GM21390 (cell line): ENCODE results near the gene EFNA5.
"Not testable (repeated sequence)": the region's sequence is repeated elsewhere in the genome, so short reads cannot be mapped to it uniquely, and the experiment has no call there.

Source experiments
- ATAC-seq: cut with Tn5 transposase; IDR thresholded peaks from one replicate; pipeline ENCODE4 v1.9.1; 2021; ENCODE audit not compliant: unreplicated experiment

The EFNA5 gene

GRCh38 chr5:107376546-107377276 lies 294.0 kb downstream of the EFNA5 start:
- no peak for ATAC-seq

GRCh38 chr5:107373549-107374263 lies 297.0 kb downstream of the EFNA5 start:
- peak; percentile 84 for ATAC-seq

- no peak for ATAC-seq
Measured at GRCh38 chr5:107372723-107373450, 297.9 kb downstream of the EFNA5 start.

DNA sequence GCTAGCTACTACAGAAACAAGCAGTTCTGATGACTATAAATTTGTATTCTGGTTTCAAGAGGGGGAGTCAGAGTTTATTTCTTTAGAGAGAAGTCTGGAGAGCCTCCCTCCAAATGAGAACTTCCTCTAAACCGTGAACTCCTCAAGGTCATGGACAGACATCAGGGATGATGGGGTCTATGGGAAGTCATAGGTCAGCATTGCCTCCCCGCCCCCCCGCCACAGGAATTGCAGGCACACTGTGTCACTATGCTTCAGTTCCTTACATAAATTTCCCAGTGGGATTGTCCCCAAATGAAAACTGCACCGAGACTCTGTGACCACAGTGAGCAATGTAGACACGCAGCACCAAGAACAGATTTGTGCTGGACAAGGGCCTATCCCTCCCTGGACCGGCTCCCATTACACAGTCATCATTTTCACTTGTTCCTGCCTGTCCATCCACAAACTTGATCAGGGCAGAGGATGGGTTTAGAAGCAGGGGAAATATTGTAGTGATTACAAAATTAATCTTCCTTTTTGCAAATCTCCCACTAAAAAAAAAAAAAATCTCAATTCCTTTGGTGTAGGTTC lies 300.3 kb downstream of the EFNA5 start:
- ATAC-seq: no peak

DNA sequence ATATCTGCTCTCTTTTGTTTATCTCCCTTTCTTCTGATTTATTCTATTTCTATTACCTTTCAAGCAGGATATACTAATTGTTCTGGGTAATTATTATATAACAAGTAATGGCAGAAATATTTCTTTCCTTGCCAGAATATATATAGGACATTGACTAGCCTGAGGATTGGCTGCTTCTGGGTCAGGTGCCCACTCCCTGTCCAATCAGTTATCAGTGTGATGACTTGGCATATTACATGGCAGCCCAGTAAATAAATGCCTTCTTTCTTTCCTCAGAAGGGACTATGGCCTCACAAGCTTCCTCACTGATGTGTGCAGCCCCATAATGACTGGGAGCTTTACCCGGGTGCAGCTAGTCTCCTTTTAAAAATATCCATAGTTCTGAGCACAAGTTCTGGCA lies 301.1 kb downstream of the EFNA5 start:
- ATAC-seq: no peak

- no peak for ATAC-seq
Measured at GRCh38 chr5:107368615-107369014, 302.1 kb downstream of the EFNA5 start.

DNA sequence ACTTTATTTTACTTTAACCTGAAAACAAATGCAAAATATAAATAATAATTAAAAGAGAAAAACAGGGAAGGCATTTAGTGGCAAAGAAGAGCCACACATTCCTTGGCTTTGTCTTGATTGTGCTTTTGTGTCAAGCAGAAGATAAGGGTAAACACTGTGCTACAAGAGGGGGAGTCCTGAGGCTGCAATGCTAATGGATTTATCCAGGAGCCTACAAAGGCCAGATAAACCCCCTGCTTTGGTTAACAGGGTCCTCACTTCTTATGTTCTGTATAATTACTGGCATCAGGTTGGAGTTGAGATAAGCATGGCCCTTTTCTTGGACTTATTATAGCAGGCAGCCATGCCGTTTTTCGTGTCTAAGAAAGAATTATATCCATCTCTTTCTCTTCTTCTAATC lies 302.8 kb downstream of the EFNA5 start:
- no peak for ATAC-seq

DNA sequence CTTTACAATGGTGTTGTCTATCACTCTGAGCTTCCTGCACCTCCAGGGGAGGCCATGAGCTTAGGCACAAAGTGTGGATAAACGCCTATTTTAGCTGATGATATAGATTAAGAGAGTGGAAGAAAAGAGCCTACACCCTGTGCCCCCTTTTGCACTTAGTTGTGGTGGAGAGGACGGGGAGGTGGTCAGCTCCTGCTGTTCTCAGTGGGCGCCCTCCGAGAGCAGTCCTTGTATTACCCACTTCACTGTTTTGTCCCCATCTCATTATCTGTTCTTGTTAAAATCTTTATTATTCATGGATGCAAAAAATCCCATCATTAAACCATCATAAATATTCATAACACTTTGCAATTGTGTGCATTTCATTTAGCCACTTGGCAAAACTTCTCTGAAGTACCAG lies 303.3 kb downstream of the EFNA5 start:
- ATAC-seq: no peak

DNA sequence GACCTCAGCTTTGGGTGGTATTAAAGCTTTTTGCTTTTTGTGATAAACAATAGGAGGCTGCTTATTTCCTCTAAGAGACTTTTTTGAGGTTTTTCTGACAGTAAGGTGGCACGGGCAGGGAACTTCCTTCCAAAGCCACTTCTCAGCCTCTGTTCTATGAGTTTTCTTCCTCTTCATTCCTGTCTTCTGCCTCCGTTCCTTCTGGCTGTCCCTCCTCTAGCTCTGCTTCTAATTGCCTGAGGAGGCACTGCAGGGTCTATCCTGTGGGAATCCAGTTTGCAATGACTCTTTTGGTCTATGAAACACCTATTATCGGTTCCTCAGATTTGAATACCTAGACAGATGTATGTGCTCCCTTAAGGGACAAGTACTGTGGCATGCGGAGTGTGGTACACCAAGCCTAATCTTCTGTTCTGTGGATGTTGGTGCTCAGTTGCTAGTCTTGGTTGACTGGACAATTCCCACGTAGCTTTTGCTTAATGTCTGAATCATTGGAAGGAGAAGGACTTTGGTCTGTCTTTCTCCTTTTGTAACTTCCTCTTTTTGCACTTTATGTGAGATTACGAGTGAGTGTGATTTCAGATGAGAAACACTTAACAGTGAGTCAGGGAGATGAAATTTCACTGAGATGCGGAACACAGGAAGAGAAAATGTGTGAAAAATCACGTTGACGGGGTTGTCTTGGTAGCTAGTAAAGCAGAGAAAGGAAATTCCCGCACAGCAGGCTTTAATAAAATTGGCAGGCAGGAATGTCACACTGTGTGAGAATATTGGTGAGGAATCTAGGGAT lies 305.2 kb downstream of the EFNA5 start:
- peak; percentile 65 for ATAC-seq

DNA sequence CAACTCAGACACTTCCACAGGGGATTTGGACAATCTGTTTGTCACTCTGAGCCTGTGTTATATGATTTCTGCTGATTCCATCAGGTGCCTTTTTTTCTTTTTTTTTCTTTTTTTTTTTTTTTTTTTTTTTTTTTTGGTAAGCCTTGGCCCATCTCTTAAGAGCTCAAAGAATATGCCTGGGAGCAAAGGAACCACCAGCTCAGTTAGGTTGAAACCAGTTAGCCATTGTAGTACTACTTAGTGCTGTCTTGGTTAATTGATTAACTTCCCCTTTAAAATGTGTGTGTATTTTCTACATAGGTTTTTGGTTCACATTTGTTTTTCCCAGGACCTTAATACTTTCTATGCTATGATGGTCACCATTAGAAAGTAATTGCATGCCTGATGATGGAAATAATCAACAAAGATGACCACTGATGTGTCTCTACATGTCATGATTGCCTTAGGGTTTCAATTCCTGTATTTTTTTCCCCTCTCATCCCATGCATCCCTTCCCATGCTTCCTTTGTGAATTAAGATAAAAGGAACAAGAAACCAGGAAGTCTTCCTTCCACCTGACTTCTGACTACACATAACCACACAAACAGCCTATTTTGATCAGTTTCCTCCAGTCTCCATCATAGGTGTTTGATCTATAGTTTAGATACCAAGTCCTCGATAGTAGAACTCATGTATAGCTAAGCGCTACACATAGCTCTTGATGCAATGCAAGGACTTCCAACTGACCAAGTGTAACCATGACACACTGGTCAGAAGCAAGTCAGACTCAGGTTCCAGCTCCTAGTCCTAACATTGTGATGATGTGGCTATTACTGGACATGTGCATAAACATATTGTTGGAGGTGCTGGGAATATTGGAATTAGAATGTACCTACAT lies 306.1 kb downstream of the EFNA5 start:
- ATAC-seq: no peak

GRCh38 chr5:107363768-107364167 lies 307.0 kb downstream of the EFNA5 start:
- no peak for ATAC-seq

DNA sequence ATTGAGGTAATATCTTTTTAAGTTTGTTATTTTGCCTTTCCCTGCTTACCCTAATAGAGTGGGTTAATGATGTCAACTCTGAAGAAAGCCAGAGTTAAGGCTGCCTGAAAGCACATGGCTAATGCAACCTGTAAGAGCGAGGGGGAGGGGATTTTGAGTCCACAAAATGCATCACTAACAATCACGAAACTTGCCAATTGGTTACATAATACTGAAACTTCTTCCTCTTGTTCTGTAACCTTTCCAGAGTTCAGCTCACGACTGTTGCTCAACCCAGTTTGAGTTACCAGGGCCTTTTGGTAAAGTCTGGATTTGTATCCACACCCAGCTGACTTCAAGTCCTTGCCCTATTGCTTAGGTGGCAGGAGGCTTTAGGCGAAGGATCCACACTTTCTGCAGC lies 308.8 kb downstream of the EFNA5 start:
- ATAC-seq: no peak

DNA sequence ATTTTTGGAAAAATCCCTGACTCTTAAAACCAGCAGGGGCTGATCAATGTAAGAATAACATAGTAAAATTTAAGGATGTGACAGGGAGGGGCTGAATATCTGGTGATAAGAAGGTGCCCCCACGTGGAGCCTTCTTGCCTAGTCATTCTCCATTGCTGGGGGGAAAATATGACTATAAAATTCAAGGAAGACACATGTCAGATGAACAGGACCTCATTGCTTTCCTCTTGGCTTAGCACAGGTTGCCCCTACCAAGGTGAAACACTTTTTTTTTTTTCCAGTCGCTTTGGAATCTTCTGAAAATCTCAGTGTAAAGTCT lies 310.9 kb downstream of the EFNA5 start:
- ATAC-seq: no peak

DNA sequence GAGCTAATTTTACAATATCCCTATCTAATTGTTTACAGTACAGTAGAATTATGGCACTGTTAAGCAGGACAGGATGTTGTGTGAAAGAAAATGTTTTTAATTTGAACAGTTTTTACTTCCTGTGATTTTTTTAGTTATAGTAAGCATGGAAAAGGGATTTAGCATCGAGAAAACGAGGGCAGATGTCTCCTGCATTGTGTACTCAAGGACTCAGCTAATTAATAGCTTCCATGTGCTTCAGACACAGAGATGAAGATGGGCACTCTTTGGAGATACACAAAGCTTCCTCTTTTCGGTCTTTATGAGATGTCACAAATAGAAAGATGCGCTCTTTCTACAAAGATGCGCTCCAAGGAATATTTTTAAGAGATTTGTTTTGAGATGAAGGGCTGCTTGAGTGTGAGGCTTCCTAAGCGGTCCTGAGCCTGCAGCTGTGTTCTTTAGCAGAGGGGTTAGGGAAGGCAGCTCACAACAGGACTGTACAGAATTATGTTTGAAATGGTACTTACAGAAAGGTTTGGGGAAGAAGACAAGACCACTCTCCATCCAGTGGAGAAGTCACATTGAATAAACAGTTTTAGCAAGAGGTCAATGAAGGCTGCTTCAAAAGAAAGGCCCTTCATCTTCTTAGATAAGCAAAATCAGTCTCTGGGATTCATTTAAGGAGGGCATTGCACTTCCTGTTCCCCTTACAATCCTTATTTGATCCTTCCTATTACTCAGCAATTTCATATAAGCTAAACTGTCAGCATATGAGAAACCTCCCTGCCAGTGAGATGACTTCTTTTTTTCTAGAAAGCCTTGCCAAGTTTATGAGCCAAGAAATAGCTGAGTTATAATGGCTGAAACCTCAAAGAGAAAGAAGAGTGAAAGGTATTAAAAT lies 311.5 kb downstream of the EFNA5 start:
- no peak for ATAC-seq

- no peak for ATAC-seq
Measured at GRCh38 chr5:107356891-107357290, 313.8 kb downstream of the EFNA5 start.

DNA sequence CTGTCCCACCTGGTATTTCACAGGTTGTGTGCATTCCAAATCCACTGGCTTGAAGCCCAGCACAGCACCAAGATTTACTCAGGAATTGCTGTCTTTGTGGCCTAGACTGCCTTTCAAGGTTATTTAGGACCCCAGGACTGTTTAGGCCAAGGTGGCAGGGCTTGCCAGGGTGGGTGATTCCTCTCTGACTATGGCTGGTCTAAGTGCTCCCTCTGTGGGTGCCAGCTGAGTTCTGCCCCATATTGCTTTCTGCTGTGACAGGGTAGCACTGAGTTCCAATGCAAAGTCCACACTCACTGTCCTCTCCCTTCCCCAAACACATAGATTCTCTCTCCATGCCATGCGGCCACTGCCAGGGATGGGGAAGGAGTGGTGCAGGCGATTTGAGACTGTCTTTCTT lies 318.2 kb downstream of the EFNA5 start:
- no peak for ATAC-seq

GRCh38 chr5:107346580-107346979 lies 324.2 kb downstream of the EFNA5 start:
- ATAC-seq: not testable (repeated sequence)

DNA sequence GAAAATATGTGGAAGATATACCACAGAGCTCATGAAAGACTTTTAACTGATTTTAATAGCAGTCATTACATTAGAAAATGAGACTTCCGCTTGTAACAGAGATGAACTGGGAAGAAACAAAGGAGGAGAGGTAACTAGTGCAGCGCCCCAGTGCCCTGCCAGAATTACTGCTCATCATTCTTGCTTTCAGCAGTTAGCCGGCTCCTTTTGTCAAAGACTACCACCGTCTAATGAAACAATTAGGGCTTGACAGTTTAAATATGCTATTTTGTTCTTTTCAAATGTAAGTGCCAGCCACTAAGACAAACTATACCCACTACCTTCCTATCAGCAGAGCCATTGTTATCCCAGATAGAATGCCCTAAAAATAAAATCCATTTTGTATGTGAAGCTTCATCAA lies 328.4 kb downstream of the EFNA5 start:
- no peak for ATAC-seq
